ENCODE results near the gene LYPD6. TPM values are rescaled to one million over a fixed set of nuclear protein-coding genes. Genes with fewer than 3 reads are reported as not detected.

LYPD6 gene
- total and polyA plus RNA-seq, 9 of the 15 experiments (the other 6 are each of a cell fraction or from before 2014, with no cell fraction given) = not detected

- intact Hi-C loops (cut with micrococcal nuclease) (no loop called here), in situ Hi-C loops (cut with MboI) (no loop called here)
- no peaks in the 10 kb centered on the region for H3K4me1 ChIP-seq (replicated peaks in 1 of 2; ENCODE audit: control insufficient read depth in 2 of 2, insufficient read depth in 2 of 2, low read length in 2 of 2)
- ATAC-seq = no peak
- no peak overlapping the region for H2AFZ ChIP-seq (ENCODE audit: low read depth, low read length)
- DNase-seq (ENCODE audit: extremely low read depth in 1 of 4, low spot score in 3 of 4) = no peak
- no peaks in the 10 kb centered on the region for H3K27me3 ChIP-seq (ENCODE audit: control insufficient read depth in 2 of 2, insufficient read depth in 2 of 2, low read length in 2 of 2)
- ChIA-PET POLR2A (interaction anchor here (0.5 kb wide), 1 partner anchor 107 kb away, joined by 3 read pairs; no protein-coding TSS in a partner anchor), CTCF (ENCODE audit: low intra/inter-chr PET ratio) (no interaction called here)
- WGBS (ENCODE audit: insufficient coverage, low coverage, missing lambda C conversion rate) = 0% methylated on average over 1 of the region's 1 CpG
- FAIRE-seq = no peak
- H3K9ac ChIP-seq (ENCODE audit: insufficient read depth in 1 of 2, low read depth in 2 of 2, low read length in 2 of 2) = no peak overlapping the region
- no peak overlapping the region for H3K4me2 ChIP-seq (ENCODE audit: insufficient read depth, low read length)
- H3K4me3 ChIP-seq = no peak overlapping the region
- H3K9me1 ChIP-seq (ENCODE audit: control insufficient read depth, insufficient read depth, low read length) = no peaks in the 10 kb centered on the region
- BruUV-seq (replicated peaks) = no TSS peak
- H3K79me2 ChIP-seq (ENCODE audit: control insufficient read depth, insufficient read depth, low read length) = no peaks in the 10 kb centered on the region
- no peak for TF ChIP-seq SRSF9 (IDR thresholded peaks at IDR 0.05; ENCODE audit: borderline replicate concordance, low read depth, low read length)
- no peaks in the 10 kb centered on the region for H3K36me3 ChIP-seq (ENCODE audit: control insufficient read depth, insufficient read depth, low read length)
- no peaks in the 10 kb centered on the region for H4K20me1 ChIP-seq (replicated peaks; ENCODE audit: control insufficient read depth, insufficient read depth, low read length)
- H3K27ac ChIP-seq (ENCODE audit: extremely low read depth, low read depth, low read length) = no peak overlapping the region
- no peaks in the 10 kb centered on the region for H3K9me3 ChIP-seq (replicated peaks; ENCODE audit: control insufficient read depth, insufficient read depth, low read depth, low read length)
Observed at GRCh38 chr2:149360106-149360505, 29.7 kb downstream of the LYPD6 start.

GRCh38 chr2:149363958-149364357 lies 33.6 kb downstream of the LYPD6 start:
- FAIRE-seq = no peak
- no peaks in the 10 kb centered on the region for H3K27me3 ChIP-seq (ENCODE audit: control insufficient read depth in 2 of 2, insufficient read depth in 2 of 2, low read length in 2 of 2)
- intact Hi-C loops (cut with micrococcal nuclease) (no loop called here), in situ Hi-C loops (cut with MboI) (no loop called here)
- CTCF ChIA-PET (ENCODE audit: low intra/inter-chr PET ratio) = no interaction called here
- no peak overlapping the region for H3K4me2 ChIP-seq (ENCODE audit: insufficient read depth, low read length)
- H3K4me1 ChIP-seq (replicated peaks in 1 of 2; ENCODE audit: control insufficient read depth in 2 of 2, insufficient read depth in 2 of 2, low read length in 2 of 2) = no peaks in the 10 kb centered on the region
- H3K27ac ChIP-seq (ENCODE audit: extremely low read depth, low read depth, low read length) = no peak overlapping the region
- no peaks in the 10 kb centered on the region for H3K9me3 ChIP-seq (replicated peaks; ENCODE audit: control insufficient read depth, insufficient read depth, low read depth, low read length)
- H3K4me3 ChIP-seq = no peak overlapping the region
- no peak for ATAC-seq
- no peaks in the 10 kb centered on the region for H3K79me2 ChIP-seq (ENCODE audit: control insufficient read depth, insufficient read depth, low read length)
- no peak for DNase-seq (ENCODE audit: extremely low read depth in 1 of 4, low spot score in 3 of 4)
- no peaks in the 10 kb centered on the region for H3K36me3 ChIP-seq (ENCODE audit: control insufficient read depth, insufficient read depth, low read length)
- POLR2A ChIA-PET = no interaction called here
- WGBS (ENCODE audit: insufficient coverage, low coverage, missing lambda C conversion rate) = 0% methylated on average over 1 of the region's 1 CpG
- no peaks in the 10 kb centered on the region for H3K9me1 ChIP-seq (ENCODE audit: control insufficient read depth, insufficient read depth, low read length)
- H3K9ac ChIP-seq (ENCODE audit: insufficient read depth in 1 of 2, low read depth in 2 of 2, low read length in 2 of 2) = no peak overlapping the region
- H4K20me1 ChIP-seq (replicated peaks; ENCODE audit: control insufficient read depth, insufficient read depth, low read length) = no peaks in the 10 kb centered on the region
- H2AFZ ChIP-seq (ENCODE audit: low read depth, low read length) = no peak overlapping the region
- TF ChIP-seq ZMIZ1 (IDR thresholded peaks at IDR 0.05; ENCODE audit: low read depth in 2 of 2, low read length in 2 of 2) (no peak), NFE2L1 (tag; IDR thresholded peaks at IDR 0.05; ENCODE audit: borderline replicate concordance, low read depth) (no peak), NUFIP1 (IDR thresholded peaks at IDR 0.05; ENCODE audit: partially characterized antibody) (no peak), ATF3 (IDR thresholded peaks at IDR 0.05) (no peak), ATF3 (CRISPR knock-in tag; conservative IDR thresholded peaks at IDR 0.05) (no peak), THRAP3 (IDR thresholded peaks at IDR 0.05; ENCODE audit: borderline replicate concordance) (no peak), LEF1 (IDR thresholded peaks at IDR 0.05) (no peak), NCOA2 (IDR thresholded peaks at IDR 0.05; ENCODE audit: partially characterized antibody in 2 of 2) (no peak), HMG20A (CRISPR knock-in tag; conservative IDR thresholded peaks at IDR 0.05) (no peak), PHB2 (IDR thresholded peaks at IDR 0.05; ENCODE audit: low read depth) (no peak), ZNF140 (CRISPR knock-in tag; IDR thresholded peaks at IDR 0.05) (no peak)
- no TSS peak for BruUV-seq (replicated peaks)
